ENCODE results near the gene RUNX2.
A peak's percentile ranks its signal among the peaks of the same experiment; 100 is the strongest.

RUNX2 gene

GRCh38 chr6:45377554-45378333 lies 49.6 kb downstream of the RUNX2 start, which contains the start of gene SUPT3H:
Gene SUPT3H (minus strand): TSS chr6:45377934.
- TF ChIP-seq, protein P1, sequence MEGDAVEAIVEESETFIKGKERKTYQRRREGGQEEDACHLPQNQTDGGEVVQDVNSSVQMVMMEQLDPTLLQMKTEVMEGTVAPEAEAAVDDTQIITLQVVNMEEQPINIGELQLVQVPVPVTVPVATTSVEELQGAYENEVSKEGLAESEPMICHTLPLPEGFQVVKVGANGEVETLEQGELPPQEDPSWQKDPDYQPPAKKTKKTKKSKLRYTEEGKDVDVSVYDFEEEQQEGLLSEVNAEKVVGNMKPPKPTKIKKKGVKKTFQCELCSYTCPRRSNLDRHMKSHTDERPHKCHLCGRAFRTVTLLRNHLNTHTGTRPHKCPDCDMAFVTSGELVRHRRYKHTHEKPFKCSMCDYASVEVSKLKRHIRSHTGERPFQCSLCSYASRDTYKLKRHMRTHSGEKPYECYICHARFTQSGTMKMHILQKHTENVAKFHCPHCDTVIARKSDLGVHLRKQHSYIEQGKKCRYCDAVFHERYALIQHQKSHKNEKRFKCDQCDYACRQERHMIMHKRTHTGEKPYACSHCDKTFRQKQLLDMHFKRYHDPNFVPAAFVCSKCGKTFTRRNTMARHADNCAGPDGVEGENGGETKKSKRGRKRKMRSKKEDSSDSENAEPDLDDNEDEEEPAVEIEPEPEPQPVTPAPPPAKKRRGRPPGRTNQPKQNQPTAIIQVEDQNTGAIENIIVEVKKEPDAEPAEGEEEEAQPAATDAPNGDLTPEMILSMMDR (IDR thresholded peaks at IDR 0.05; ENCODE audit: insufficient read depth, low read length, poor library complexity, severe bottlenecking) = peak; percentile 22

GRCh38 chr6:45378334-45378926 lies 50.3 kb downstream of the RUNX2 start:
- no peak for DNase-seq (ENCODE audit: extremely low read depth, insufficient read length)
- Histone ChIP-seq H3K27me3 (replicated peaks; ENCODE audit: control insufficient read depth, insufficient read depth, low read length) (no peaks in the 10 kb centered on the region), H3K36me3 (ENCODE audit: control insufficient read depth, insufficient read depth, low read length) (no peaks in the 10 kb centered on the region), H3K4me3 (replicated peaks; ENCODE audit: low read depth, low read length) (peak overlapping the region; percentile 87)
- TF ChIP-seq, protein P1 (IDR thresholded peaks at IDR 0.05; ENCODE audit: insufficient read depth, low read length, poor library complexity, severe bottlenecking) = no peak

More at GRCh38 chr6:45377554-45378333, 49.6 kb downstream of the RUNX2 start, which contains the start of gene SUPT3H:
- Histone ChIP-seq H3K4me3 (replicated peaks; ENCODE audit: low read depth, low read length) (peak within 1 kb of the TSS; percentile 87), H3K27me3 (replicated peaks; ENCODE audit: control insufficient read depth, insufficient read depth, low read length) (no peaks in the 10 kb centered on the region), H3K36me3 (ENCODE audit: control insufficient read depth, insufficient read depth, low read length) (no peaks in the 10 kb centered on the region)
- DNase-seq (ENCODE audit: extremely low read depth, insufficient read length) = peak; percentile 92

GRCh38 chr6:45382391-45382790 lies 54.3 kb downstream of the RUNX2 start:
- Histone ChIP-seq H3K4me3 (replicated peaks; ENCODE audit: low read depth, low read length) (no peak overlapping the region), H3K36me3 (ENCODE audit: control insufficient read depth, insufficient read depth, low read length) (no peaks in the 10 kb centered on the region), H3K27me3 (replicated peaks; ENCODE audit: control insufficient read depth, insufficient read depth, low read length) (no peaks in the 10 kb centered on the region)
- TF ChIP-seq, protein P1 (IDR thresholded peaks at IDR 0.05; ENCODE audit: insufficient read depth, low read length, poor library complexity, severe bottlenecking) = no peak
- no peak for DNase-seq (ENCODE audit: extremely low read depth, insufficient read length)

DNA sequence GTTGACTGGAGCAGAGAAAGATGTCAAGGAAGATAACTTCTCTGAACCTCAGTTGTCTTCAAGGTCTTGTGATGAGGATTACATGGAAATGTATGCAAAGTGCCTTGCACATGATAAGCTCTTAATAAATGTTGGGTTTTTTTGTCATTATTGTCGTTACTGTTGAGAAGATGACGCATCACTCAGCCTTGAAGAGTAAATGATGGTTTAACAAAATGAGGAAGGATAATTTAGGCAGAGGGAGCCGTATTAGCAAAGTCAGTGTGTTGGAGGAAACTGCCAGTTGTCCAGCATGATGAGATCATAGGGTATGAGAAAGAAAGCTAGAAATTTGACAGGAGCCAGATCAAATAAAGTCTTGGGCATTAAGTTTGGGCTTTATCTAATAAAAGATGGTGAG lies 58.4 kb downstream of the RUNX2 start:
- Histone ChIP-seq H3K36me3 (ENCODE audit: control insufficient read depth, insufficient read depth, low read length) (no peaks in the 10 kb centered on the region), H3K4me3 (replicated peaks; ENCODE audit: low read depth, low read length) (no peak overlapping the region), H3K27me3 (replicated peaks; ENCODE audit: control insufficient read depth, insufficient read depth, low read length) (no peaks in the 10 kb centered on the region)
- TF ChIP-seq, protein P1 (IDR thresholded peaks at IDR 0.05; ENCODE audit: insufficient read depth, low read length, poor library complexity, severe bottlenecking) = no peak
- no peak for DNase-seq (ENCODE audit: extremely low read depth, insufficient read length)

- Histone ChIP-seq H3K4me3 (replicated peaks; ENCODE audit: low read depth, low read length) (no peak overlapping the region), H3K27me3 (replicated peaks; ENCODE audit: control insufficient read depth, insufficient read depth, low read length) (no peaks in the 10 kb centered on the region), H3K36me3 (ENCODE audit: control insufficient read depth, insufficient read depth, low read length) (no peaks in the 10 kb centered on the region)
- TF ChIP-seq, protein P1 (IDR thresholded peaks at IDR 0.05; ENCODE audit: insufficient read depth, low read length, poor library complexity, severe bottlenecking) = no peak
- DNase-seq (ENCODE audit: extremely low read depth, insufficient read length) = no peak
Observed at GRCh38 chr6:45387236-45387635, 59.1 kb downstream of the RUNX2 start.
